SIG-M5 (cell line): ENCODE measurements around the gene EFNB2.
A peak's percentile ranks its signal among the peaks of the same experiment; 100 is the strongest.

ENCODE experiments used
- DNase-seq: peaks from one replicate; lab custom pipeline; 2025; lab: John Stamatoyannopoulos, UW

The EFNB2 gene

GRCh38 chr13:106500445-106500844, 35.0 kb downstream of the EFNB2 start:
- DNase-seq, result no peak

- peak; percentile 55 for DNase-seq
Observed at GRCh38 chr13:106499896-106500295, 35.6 kb downstream of the EFNB2 start.

DNA sequence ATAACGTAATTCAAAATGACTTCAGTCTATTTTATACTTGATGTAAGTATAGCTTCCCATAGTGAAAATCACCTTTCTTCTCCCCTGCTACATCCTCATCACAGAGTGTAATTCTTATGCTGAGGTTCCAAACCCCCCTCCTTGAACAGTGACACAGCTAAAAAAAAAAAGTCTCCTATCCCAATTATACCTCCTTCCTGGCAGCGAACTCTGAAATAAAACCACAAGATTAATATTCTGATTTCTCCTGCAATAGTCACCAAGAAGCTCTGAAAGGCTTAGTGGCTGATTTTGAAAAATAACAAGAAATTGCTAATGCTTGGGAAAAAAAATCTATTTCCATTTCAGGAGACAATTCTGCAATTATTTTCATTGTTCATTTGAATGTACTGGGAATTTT, 36.3 kb downstream of the EFNB2 start:
- DNase-seq, result no peak

GRCh38 chr13:106498571-106498970, 36.9 kb downstream of the EFNB2 start:
- no peak for DNase-seq

DNA sequence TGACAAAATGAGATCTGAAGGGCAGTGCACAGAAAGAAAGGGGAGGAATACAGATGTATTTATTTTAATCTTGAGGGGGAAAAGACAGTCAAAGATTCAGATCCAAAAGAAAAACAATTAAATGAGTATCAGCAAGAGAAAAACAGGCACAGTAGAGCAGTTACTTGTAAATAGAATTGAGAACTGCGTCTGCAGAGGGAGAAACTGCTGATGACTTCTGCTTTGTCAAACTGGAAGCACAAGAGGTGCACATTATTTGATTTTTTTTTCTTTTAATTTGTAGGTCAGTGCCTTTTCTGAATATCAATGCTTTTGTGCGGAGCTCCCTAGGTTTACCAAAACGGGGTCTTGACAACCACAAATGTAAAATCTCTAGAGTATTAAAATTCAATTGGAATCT, 37.3 kb downstream of the EFNB2 start:
- DNase-seq, result no peak

- DNase-seq, result no peak
Observed at GRCh38 chr13:106497079-106497478, 38.4 kb downstream of the EFNB2 start.

GRCh38 chr13:106496072-106496997, 39.1 kb downstream of the EFNB2 start:
- no peak for DNase-seq

DNA sequence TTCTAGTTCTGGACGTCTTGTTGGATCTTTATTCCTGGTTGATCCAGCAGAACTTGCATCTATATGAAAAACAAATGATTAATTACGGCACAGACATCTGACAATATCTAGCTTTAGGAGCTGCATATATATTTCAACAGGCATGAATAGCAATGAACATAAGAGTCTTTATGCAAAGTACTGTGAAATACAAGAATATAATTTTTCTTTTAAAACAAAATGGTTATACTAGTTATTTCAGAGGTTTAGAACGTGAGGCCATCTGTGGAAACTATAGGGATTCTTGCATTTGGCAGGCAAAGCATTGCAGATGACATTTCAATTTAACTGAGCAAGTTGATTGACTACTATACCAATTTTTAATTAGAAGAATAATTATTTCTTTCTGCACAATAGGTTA, 40.5 kb downstream of the EFNB2 start:
- DNase-seq, result no peak

DNA sequence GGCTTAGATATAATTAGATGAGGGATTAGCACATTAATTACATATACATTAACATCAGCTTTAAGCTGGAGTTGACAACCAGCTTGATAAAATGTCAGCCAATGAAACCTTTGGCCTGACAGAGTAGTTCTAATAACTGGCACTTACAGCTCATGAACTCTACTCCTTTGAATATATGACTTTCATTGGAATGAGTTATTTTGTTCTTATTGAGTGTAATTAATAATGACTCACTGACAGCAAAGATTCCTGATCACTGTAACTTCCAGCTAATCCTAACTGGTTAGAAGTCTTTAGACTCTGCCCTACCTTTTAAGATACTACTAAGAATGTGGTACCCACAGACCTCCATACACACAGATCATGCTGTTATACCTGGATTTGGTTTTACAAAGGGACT, 41.0 kb downstream of the EFNB2 start:
- DNase-seq, result no peak

DNA sequence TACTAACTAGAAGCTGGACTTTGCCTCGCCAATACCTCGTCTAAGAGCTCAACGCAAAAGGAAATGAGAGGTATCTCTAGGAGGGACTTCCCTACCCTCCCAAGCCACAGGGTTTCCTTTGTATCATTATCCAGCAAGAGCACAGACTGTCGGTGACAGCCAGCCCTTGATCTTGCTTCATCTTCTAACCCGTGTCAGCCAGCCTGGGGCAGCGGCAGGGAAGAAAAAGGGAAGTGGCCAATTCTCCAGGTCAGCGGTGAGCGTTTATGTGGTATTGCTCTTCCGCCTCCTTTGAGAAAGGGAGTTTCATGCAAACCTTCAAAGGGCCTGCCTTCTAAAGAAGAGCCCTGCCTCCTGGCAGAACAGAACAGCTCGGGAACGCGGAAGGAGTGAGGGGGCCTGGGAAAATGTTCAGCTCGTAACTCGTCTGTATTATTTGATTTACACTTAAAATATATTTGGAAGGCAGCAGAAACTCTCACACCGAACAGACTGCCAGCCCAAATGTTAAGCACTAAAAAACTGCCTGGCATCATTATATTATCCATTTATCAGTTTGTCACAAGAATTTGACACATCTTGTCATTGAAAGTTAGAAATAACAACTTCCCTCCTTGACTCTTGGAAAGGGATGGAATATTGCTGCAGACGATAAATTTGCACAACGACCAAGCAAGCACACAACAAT, 41.8 kb downstream of the EFNB2 start:
- peak; percentile 92 for DNase-seq

DNA sequence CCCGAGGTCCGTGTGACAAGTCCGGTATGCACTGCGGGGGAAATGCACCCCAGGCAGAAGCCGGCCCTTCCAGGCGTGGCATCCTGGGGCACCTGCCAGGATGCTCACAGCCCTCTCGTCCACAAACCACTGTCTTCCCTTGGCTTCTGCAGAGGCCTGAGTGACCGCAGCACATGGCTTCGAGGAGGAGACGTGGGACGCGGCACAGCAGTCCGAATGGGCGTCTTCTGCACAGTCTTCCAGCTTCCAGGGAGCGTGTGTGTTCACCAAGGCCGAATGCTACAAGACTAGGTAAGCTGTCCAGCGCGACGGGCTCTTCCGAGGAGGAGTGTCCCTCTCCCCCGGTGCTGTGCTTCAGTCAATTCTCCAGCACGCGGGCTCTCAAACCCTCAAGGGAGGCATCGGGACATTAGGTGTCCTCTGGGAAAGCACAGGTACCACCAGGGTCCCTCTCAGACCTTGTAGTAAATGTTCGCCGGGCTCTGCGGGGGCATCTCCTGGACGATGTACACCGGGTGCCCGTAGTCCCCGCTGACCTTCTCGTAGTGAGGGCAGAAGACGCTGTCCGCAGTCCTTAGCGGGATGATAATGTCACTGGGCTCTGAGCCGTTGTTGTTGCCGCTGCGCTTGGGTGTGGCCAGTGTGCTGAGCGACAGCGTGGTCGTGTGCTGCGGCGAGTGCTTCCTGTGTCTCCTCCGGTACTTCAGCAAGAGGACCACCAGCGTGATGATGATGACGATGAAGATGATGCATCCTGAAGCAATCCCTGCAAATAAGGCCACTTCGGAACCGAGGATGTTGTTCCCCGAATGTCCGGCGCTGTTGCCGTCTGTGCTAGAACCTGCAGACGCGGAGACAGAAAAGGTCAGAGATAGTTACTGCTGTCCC, 42.6 kb downstream of the EFNB2 start:
- DNase-seq, result no peak

DNA sequence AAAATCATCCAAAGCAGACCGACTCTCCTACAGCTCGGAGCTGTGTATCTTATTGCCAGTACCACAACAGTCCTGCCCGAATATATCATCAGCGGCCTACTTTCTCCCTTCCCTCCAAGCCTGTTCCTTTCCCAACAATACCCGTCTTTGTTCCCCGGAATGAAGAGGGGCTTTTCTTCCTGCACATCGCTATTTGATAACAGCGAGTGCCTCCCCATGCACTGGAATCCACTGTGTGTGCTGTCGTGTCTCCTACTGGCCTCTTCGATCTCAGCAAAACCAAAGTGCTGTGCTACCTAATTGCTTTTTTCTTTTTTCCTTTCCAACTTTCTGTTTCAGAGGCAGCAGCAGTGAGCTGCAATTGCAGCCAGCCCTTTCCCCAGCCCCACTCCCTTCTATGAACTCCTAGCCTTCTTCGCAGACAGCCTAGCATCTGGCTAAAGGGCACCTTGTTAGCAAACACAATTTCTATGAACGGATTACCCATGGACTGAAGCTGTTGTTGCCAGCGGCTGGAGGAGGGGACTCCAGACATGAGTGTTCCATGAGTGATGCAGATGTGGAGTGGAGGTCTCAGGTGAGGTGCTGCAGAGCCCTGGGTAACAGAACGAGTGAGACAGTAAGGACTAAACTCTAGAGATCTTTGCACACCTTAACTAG, 43.4 kb downstream of the EFNB2 start:
- DNase-seq, result no peak

DNA sequence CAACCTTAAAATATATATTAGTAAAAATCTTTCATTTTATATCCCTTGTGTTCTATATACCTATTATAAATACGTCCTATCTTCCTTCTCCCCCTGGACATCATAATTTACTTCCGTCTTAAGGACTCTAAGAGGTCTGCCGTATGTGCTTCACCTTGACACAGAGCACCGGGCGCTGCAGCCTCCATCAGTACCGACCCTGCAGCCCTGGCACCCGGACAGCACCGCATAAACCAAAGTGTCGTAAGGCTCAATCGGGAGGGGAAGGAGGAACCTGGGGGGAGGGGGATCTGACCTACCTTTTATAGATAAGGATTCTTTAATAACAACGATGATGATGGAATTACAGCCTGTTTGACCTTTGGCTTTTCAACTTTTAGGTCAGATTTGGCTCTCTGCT, 44.0 kb downstream of the EFNB2 start:
- DNase-seq, result no peak

GRCh38 chr13:106490569-106491321, 44.7 kb downstream of the EFNB2 start:
- no peak for DNase-seq

GRCh38 chr13:106489849-106490568, 45.5 kb downstream of the EFNB2 start:
- DNase-seq, result no peak

GRCh38 chr13:106488686-106489085, 46.8 kb downstream of the EFNB2 start:
- DNase-seq, result no peak

- DNase-seq, result no peak
Observed at GRCh38 chr13:106488076-106488475, 47.4 kb downstream of the EFNB2 start.

DNA sequence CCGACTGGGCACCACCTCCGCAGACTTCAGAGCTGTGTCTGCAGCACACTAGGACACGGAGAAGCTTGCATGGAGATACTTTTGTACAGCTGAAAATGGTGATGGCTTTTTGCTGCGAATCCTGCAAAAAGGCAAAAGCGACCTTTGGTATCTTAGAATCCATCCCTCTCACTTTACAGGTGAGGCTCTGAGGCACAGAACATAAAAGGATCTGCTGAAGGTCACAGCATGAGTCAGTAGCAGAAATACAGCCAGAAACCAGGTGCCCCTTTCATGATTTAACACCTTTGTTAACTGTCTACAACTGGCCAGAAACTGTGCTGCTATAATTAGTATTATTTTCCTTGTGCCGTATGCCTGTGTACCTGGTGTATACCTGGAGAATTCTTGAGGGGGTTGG, 48.3 kb downstream of the EFNB2 start:
- no peak for DNase-seq

DNA sequence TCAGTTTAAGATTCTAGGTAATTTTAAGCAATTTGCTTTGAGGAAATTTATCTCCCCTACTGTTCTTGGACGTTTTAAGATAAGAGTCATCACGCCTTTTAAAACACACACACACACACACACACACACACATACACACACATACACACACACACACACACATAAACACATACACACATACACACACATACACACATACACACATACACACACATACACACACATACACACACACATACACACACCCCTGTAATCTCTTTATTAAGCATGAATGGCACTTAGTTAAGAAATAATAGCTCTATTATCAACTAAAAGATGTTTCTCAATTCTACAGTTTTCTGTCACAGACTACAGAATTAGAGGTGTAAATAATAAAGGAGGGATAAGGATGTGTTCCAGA, 49.2 kb downstream of the EFNB2 start:
- no peak for DNase-seq

- DNase-seq, result no peak
Observed at GRCh38 chr13:106484537-106485193, 50.8 kb downstream of the EFNB2 start.
